Testis (tissue), 2 donors: ENCODE data around the gene ELFN1.

Experiments
- POLR2A ChIP-seq: fragments of 450-650 bp; IDR thresholded peaks from one replicate; pipeline ENCODE4 v1.6.1; 2017; ENCODE audit warnings: antibody characterized with exemption, mild to moderate bottlenecking, moderate library complexity
- TF ChIP-seq, protein P1 (sequence below), 3 experiments: fragments of 450-650 bp in 2 of 3; fragments of 200-600 bp in 1 of 3; sonication (generic) in 1 of 3; IDR thresholded peaks; one replicate each; pipeline ENCODE4 v1.5.1; 2016 to 2019; ENCODE audit warnings: antibody characterized with exemption in 3 of 3, mild to moderate bottlenecking in 2 of 3, moderate library complexity in 1 of 3

GRCh38 chr7:1698201-1698600, 28.1 kb downstream of the ELFN1 start:
- TF ChIP-seq, protein P1, sequence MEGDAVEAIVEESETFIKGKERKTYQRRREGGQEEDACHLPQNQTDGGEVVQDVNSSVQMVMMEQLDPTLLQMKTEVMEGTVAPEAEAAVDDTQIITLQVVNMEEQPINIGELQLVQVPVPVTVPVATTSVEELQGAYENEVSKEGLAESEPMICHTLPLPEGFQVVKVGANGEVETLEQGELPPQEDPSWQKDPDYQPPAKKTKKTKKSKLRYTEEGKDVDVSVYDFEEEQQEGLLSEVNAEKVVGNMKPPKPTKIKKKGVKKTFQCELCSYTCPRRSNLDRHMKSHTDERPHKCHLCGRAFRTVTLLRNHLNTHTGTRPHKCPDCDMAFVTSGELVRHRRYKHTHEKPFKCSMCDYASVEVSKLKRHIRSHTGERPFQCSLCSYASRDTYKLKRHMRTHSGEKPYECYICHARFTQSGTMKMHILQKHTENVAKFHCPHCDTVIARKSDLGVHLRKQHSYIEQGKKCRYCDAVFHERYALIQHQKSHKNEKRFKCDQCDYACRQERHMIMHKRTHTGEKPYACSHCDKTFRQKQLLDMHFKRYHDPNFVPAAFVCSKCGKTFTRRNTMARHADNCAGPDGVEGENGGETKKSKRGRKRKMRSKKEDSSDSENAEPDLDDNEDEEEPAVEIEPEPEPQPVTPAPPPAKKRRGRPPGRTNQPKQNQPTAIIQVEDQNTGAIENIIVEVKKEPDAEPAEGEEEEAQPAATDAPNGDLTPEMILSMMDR (IDR thresholded peaks at IDR 0.05), result no peak
- TF ChIP-seq POLR2A, result no peak
